CD14-positive monocyte (primary cell): Measurements from ENCODE around the gene P2RY6. TPM values are rescaled to one million over a fixed set of nuclear protein-coding genes. Genes with fewer than 3 reads are reported as not detected.
A peak's percentile ranks its signal among the peaks of the same experiment; 100 is the strongest.
"Not testable (repeated sequence)": the region's sequence is repeated elsewhere in the genome, so short reads cannot be mapped to it uniquely, and the experiment has no call there.

ENCODE experiments used
- DNase-seq, 3 donors: peaks; one replicate each; pipeline ENCODE4 v3.0.0-alpha.2; 2011 to 2022
- H2AFZ ChIP-seq: 2 replicates; pipeline ENCODE4 v1.6.0; 2012; ENCODE audit warnings: mild to moderate bottlenecking, low read depth, low read length, inconsistent platforms; ENCODE audit not compliant: insufficient read depth, poor library complexity, severe bottlenecking
- H3K27ac ChIP-seq, 2 donors: 1 replicate in 1 of 2; 2 replicates in 1 of 2; pipeline ENCODE4 v1.5.1; 2012 to 2013; ENCODE audit warnings: low read length in 2 of 2, control low read depth in 1 of 2, inconsistent platforms in 1 of 2, low read depth in 1 of 2, mild to moderate bottlenecking in 1 of 2
- H3K27me3 ChIP-seq, 2 donors: one replicate each; pipeline versions ENCODE4 v1.6.0 to v1.6.1; 2011 to 2013; ENCODE audit warnings: low read length in 2 of 2; ENCODE audit not compliant: control insufficient read depth in 2 of 2, insufficient read depth in 2 of 2
- H3K36me3 ChIP-seq, 2 donors: replicated peaks in 1 of 2; 1 replicate in 1 of 2; 2 replicates in 1 of 2; pipeline versions ENCODE4 v1.5.1 to v1.6.1; 2012 to 2013; ENCODE audit warnings: low read length in 2 of 2, control low read depth in 1 of 2, inconsistent platforms in 1 of 2, mild to moderate bottlenecking in 1 of 2; ENCODE audit not compliant: insufficient read depth in 2 of 2, control insufficient read depth in 1 of 2
- H3K4me1 ChIP-seq, 2 donors: 1 replicate in 1 of 2; 2 replicates in 1 of 2; pipeline versions ENCODE4 v1.5.1 to v1.6.1; 2012 to 2013; ENCODE audit warnings: low read length in 2 of 2, control low read depth in 1 of 2, inconsistent platforms in 1 of 2, mild to moderate bottlenecking in 1 of 2, moderate library complexity in 1 of 2; ENCODE audit not compliant: insufficient read depth in 2 of 2, control insufficient read depth in 1 of 2
- H3K4me2 ChIP-seq: replicated peaks from 2 replicates; pipeline ENCODE3; 2012; ENCODE audit warnings: low read length, moderate library complexity, mild to moderate bottlenecking; ENCODE audit not compliant: poor library complexity, severe bottlenecking; ENCODE audit errors: extremely low read depth
- H3K4me3 ChIP-seq, 3 experiments: fragments of 200-600 bp in 1 of 3; sonication (generic) in 1 of 3; replicated peaks in 1 of 3; 1 replicate in 2 of 3; 2 replicates in 1 of 3; pipeline ENCODE4 v1.5.1; 2011 to 2013; ENCODE audit warnings: low read length in 3 of 3, mild to moderate bottlenecking in 3 of 3, control low read depth in 2 of 3, low read depth in 2 of 3, inconsistent platforms in 1 of 3, moderate library complexity in 1 of 3
- H3K79me2 ChIP-seq: 2 replicates; pipeline ENCODE4 v1.6.0; 2012; ENCODE audit warnings: mild to moderate bottlenecking, control low read depth, inconsistent platforms, low read length, moderate library complexity; ENCODE audit not compliant: insufficient read depth
- H3K9ac ChIP-seq: 2 replicates; pipeline ENCODE4 v1.6.0; 2017; ENCODE audit warnings: low read length, mild to moderate bottlenecking; ENCODE audit not compliant: insufficient read depth, poor library complexity, severe bottlenecking
- H3K9me3 ChIP-seq, 2 donors: replicated peaks in 1 of 2; 1 replicate in 1 of 2; 2 replicates in 1 of 2; pipeline versions ENCODE4 v1.5.1 to v1.6.1; 2012 to 2013; ENCODE audit warnings: low read length in 2 of 2, control low read depth in 1 of 2; ENCODE audit not compliant: control insufficient read depth in 1 of 2, insufficient read depth in 1 of 2
- H4K20me1 ChIP-seq: 2 replicates; pipeline ENCODE4 v1.6.0; 2012; ENCODE audit warnings: mild to moderate bottlenecking, low read length, control low read depth, moderate library complexity; ENCODE audit not compliant: insufficient read depth
- H3K27ac Mint-ChIP-seq, 7 donors: one replicate each; pipeline ENCODE4 v1.8.0; 2020; ENCODE audit warnings: mild to moderate bottlenecking in 7 of 7, mixed read lengths in 7 of 7, moderate library complexity in 6 of 7, inconsistent platforms in 2 of 7
- H3K27me3 Mint-ChIP-seq, 3 donors: one replicate each; pipeline ENCODE4 v1.8.0; 2021 to 2022; ENCODE audit warnings: low read depth in 3 of 3, mild to moderate bottlenecking in 3 of 3, mixed read lengths in 3 of 3, moderate library complexity in 3 of 3, inconsistent platforms in 1 of 3
- H3K36me3 Mint-ChIP-seq, 2 donors: one replicate each; pipeline ENCODE4 v1.8.0; 2020; ENCODE audit warnings: mixed read lengths in 2 of 2, inconsistent platforms in 1 of 2, mild to moderate bottlenecking in 1 of 2
- H3K4me1 Mint-ChIP-seq: one replicate; pipeline ENCODE4 v1.8.0; 2020; ENCODE audit warnings: mild to moderate bottlenecking, mixed read lengths
- H3K4me3 Mint-ChIP-seq, 2 donors: one replicate each; pipeline ENCODE4 v1.8.0; 2020; ENCODE audit warnings: mild to moderate bottlenecking in 2 of 2, mixed read lengths in 2 of 2, moderate library complexity in 1 of 2
- H3K9me3 Mint-ChIP-seq, 7 donors: one replicate each; pipeline ENCODE4 v1.8.0; 2020 to 2022; ENCODE audit warnings: mixed read lengths in 7 of 7, mild to moderate bottlenecking in 6 of 7, moderate library complexity in 6 of 7, inconsistent platforms in 2 of 7
- WGBS: methylation state at CpG from one replicate; pipeline ENCODE4 v1.1.5; 2013; ENCODE audit warnings: missing lambda C conversion rate; ENCODE audit not compliant: insufficient coverage; 5-methylcytosine and 5-hydroxymethylcytosine counted together
- intact Hi-C, 2 donors: fragments of 100-400 bp; cut with micrococcal nuclease; formaldehyde crosslinking; loops; one replicate each; pipeline versions ENCODE4 v1.15.0 to v1.15.1; 2023
- polyA plus RNA-seq, 3 donors: library from polyadenylated mRNA; depleted of rRNA in 1 of 3; unstranded in 2 of 3; stranded (reverse) in 1 of 3; fragments of 300-500 nt in 2 of 3; fragments of >200 nt in 1 of 3; fragmentation: Illumina TruSeq in 2 of 3; gene quantifications; 1 replicate in 2 of 3; 2 replicates in 1 of 3; pipeline ENCODE4 v1.2.3, GENCODE V29; 2012 to 2021
- TF ChIP-seq, protein P1 (sequence below): fragments of 200-600 bp; IDR thresholded peaks from one replicate; pipeline ENCODE4 v1.8.0; 2022; ENCODE audit warnings: antibody characterized with exemption, mild to moderate bottlenecking

The P2RY6 gene
- polyA plus RNA-seq, 3 donors: 1.7 to 5.1 (median 1.8) TPM

GRCh38 chr11:73272680-73273038 lies 521 bp downstream of the P2RY6 start:
- H3K9me3 ChIP-seq: no peaks in the 10 kb centered on the region
- peak overlapping the region in 1 of 3 experiments; percentile 21 for H3K4me3 ChIP-seq
- Mint-ChIP-seq H3K4me3 (peak overlapping the region in 1 of 2 donors; percentile 48), H3K36me3 (no peaks in the 10 kb centered on the region), H3K27ac (peak overlapping the region in 3 of 7 donors; percentile 77 to 85 (median 83)), H3K9me3 (peaks cover 0 to 5% (median 0%) of the 10 kb centered on the region in 7 donors), H3K27me3 (peaks cover 2 to 6% (median 2%) of the 10 kb centered on the region in 3 donors), H3K4me1 (peaks cover 72% of the 10 kb centered on the region)
- H3K27ac ChIP-seq: peak overlapping the region; percentile 36 to 69
- peaks cover 68 to 74% of the 10 kb centered on the region in 2 donors for H3K4me1 ChIP-seq
- no peaks in the 10 kb centered on the region for H3K36me3 ChIP-seq
- H3K79me2 ChIP-seq: no peaks in the 10 kb centered on the region
- H3K9ac ChIP-seq: no peak overlapping the region
- TF ChIP-seq, protein P1, sequence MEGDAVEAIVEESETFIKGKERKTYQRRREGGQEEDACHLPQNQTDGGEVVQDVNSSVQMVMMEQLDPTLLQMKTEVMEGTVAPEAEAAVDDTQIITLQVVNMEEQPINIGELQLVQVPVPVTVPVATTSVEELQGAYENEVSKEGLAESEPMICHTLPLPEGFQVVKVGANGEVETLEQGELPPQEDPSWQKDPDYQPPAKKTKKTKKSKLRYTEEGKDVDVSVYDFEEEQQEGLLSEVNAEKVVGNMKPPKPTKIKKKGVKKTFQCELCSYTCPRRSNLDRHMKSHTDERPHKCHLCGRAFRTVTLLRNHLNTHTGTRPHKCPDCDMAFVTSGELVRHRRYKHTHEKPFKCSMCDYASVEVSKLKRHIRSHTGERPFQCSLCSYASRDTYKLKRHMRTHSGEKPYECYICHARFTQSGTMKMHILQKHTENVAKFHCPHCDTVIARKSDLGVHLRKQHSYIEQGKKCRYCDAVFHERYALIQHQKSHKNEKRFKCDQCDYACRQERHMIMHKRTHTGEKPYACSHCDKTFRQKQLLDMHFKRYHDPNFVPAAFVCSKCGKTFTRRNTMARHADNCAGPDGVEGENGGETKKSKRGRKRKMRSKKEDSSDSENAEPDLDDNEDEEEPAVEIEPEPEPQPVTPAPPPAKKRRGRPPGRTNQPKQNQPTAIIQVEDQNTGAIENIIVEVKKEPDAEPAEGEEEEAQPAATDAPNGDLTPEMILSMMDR: no peak
- H3K4me2 ChIP-seq: peak overlapping the region; percentile 20
- no peaks in the 10 kb centered on the region for H4K20me1 ChIP-seq
- H3K27me3 ChIP-seq: no peaks in the 10 kb centered on the region
- DNase-seq: no peak
- no peak overlapping the region for H2AFZ ChIP-seq
- intact Hi-C loops: loop anchor here in 1 of 2 donors (2.0 kb wide), 1 partner anchor 16 kb away; no protein-coding TSS in a partner anchor
- WGBS: no CpG with 5 or more reads among the region's 7 CpGs

DNA sequence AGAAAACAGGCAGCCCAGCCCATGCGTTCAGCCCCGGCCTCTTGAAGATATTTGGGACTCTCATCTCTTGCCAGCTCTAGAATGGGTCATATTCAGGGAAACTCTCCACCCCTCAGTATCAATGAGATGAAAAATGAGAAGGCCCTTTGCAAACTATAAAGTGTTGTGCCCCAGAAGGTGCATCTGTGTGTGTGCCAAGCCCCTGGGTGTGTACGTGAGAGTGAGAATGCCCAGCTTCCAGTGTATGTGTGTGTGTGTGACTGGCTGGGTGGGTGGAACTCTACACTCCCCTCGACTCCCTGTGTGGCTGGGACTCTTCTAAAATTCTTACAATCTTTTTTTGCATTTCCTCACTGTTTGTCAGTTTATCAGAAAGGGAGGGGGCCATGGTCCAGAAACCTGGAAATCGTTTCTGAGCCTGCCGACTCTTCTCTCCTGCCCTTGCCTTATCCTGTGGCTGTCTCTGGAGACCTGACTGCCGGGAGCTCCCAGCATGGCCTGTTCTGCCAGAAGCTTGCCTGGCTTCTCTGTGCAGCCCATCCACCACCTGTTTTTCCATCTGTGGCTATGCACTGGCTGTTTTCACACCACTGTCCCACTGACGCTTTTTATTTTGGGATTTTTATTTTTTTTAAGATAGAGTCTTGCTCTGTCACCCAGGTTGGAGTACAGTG lies 1.2 kb downstream of the P2RY6 start:
- Mint-ChIP-seq H3K9me3 (peaks cover 0 to 5% (median 0%) of the 10 kb centered on the region in 7 donors), H3K36me3 (no peaks in the 10 kb centered on the region), H3K27me3 (peaks cover 0 to 10% (median 2%) of the 10 kb centered on the region in 3 donors), H3K27ac (peak overlapping the region in 3 of 7 donors; percentile 13 to 70 (median 21)), H3K4me3 (peak overlapping the region in 1 of 2 donors; percentile 21), H3K4me1 (peaks cover 69% of the 10 kb centered on the region)
- no peak overlapping the region for H2AFZ ChIP-seq
- DNase-seq: no peak
- no peaks in the 10 kb centered on the region for H3K36me3 ChIP-seq
- H3K79me2 ChIP-seq: no peaks in the 10 kb centered on the region
- H3K27me3 ChIP-seq: no peaks in the 10 kb centered on the region
- H3K27ac ChIP-seq: no peak overlapping the region
- no peak overlapping the region for H3K4me2 ChIP-seq
- H3K9me3 ChIP-seq: no peaks in the 10 kb centered on the region
- peaks cover 68 to 74% of the 10 kb centered on the region in 2 donors for H3K4me1 ChIP-seq
- intact Hi-C loops: loop anchor here in 1 of 2 donors (2.0 kb wide), 1 partner anchor 15 kb away; no protein-coding TSS in a partner anchor
- H4K20me1 ChIP-seq: no peaks in the 10 kb centered on the region
- no peak overlapping the region for H3K9ac ChIP-seq
- H3K4me3 ChIP-seq: no peak overlapping the region
- WGBS: 94% methylated on average over 4 of the region's 8 CpGs
- TF ChIP-seq, protein P1: no peak

DNA sequence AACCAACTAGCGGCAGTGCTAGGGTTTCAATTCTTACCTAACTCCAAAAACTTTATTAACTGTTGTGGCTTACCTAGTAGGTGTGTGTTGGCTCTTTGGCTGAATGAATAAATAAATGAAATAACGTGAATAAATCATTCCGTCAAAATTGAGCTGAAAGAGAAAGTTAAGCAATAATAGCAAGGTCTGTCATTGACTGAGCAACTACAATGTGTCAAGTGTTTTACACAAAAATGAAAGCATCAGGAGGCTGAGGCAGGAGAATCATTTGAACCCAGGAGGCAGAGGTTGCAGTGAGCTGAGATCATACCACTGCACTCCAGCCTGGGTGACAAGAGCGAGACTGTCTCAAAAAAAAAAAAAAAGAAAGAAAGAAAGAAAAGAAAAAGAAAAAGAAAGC lies 2.1 kb downstream of the P2RY6 start:
- H4K20me1 ChIP-seq, H3K79me2 ChIP-seq, H3K36me3 Mint-ChIP-seq, H3K27me3 ChIP-seq, intact Hi-C loops, H3K9ac ChIP-seq, DNase-seq, H3K27me3 Mint-ChIP-seq, H2AFZ ChIP-seq, H3K36me3 ChIP-seq, H3K4me3 ChIP-seq, H3K9me3 ChIP-seq, H3K9me3 Mint-ChIP-seq: not testable (repeated sequence)
- Mint-ChIP-seq H3K27ac (peak overlapping the region; percentile 63 to 85 (median 72)), H3K4me3 (peak overlapping the region in 1 of 2 donors; percentile 12), H3K4me1 (peaks cover 66% of the 10 kb centered on the region)
- H3K27ac ChIP-seq: peak overlapping the region in 1 of 2 donors; percentile 60
- H3K4me2 ChIP-seq: peak overlapping the region; percentile 40
- 60% methylated on average over 1 of the region's 4 CpGs for WGBS
- H3K4me1 ChIP-seq: peaks cover 68 to 73% of the 10 kb centered on the region in 2 donors
